H1 (cell line): ENCODE data around the gene FAM222B. TPM values are rescaled to one million over a fixed set of nuclear protein-coding genes. Genes with fewer than 3 reads are reported as not detected.
A peak's percentile ranks its signal among the peaks of the same experiment; 100 is the strongest.

ENCODE experiments used
- ASH2L ChIP-seq: fragments of 200-600, 300-600 bp; sonication (generic); IDR thresholded peaks from one replicate; pipeline ENCODE4 v1.7.1; 2017; ENCODE audit warnings: low read length
- BACH1 ChIP-seq: IDR thresholded peaks from 2 replicates; pipeline ENCODE4 v1.6.1; 2012; ENCODE audit warnings: low read length, improper control_type of control experiment
- BCL11A ChIP-seq, 2 experiments: IDR thresholded peaks; one replicate each; pipeline ENCODE4 v1.6.1; 2011; ENCODE audit warnings: low read depth in 2 of 2, low read length in 2 of 2, mild to moderate bottlenecking in 2 of 2
- BRCA1 ChIP-seq: IDR thresholded peaks from 2 replicates; pipeline ENCODE4 v1.6.1; 2012; ENCODE audit warnings: low read depth, low read length, improper control_type of control experiment
- CBX8 ChIP-seq: fragments of 300-800, 300-1000 bp; sonication (generic); IDR thresholded peaks from 2 replicates; pipeline ENCODE4 v1.7.1; 2016; ENCODE audit warnings: low read depth, low read length, borderline replicate concordance
- CEBPB ChIP-seq: IDR thresholded peaks from 2 replicates; pipeline ENCODE4 v1.6.1; 2012; ENCODE audit warnings: low read depth, low read length
- CTCF ChIP-seq, 3 experiments: IDR thresholded peaks; 1 replicate in 2 of 3; 2 replicates in 1 of 3; pipeline versions ENCODE4 v1.5.1 to v1.6.1; 2011; ENCODE audit warnings: low read length in 3 of 3, mild to moderate bottlenecking in 3 of 3, inconsistent platforms in 2 of 3, low read depth in 1 of 3, moderate library complexity in 1 of 3; ENCODE audit not compliant: insufficient read depth in 1 of 3; ENCODE audit errors: control extremely low read depth in 1 of 3
- E2F6 ChIP-seq: IDR thresholded peaks from 2 replicates; pipeline ENCODE4 v1.6.1; 2012; ENCODE audit warnings: inconsistent platforms
- EZH2 ChIP-seq: fragments of 200-600 bp; sonication (generic); IDR thresholded peaks from 2 replicates; pipeline ENCODE4 v1.7.1; 2012; ENCODE audit warnings: low read depth, mild to moderate bottlenecking, moderate library complexity, low read length, inconsistent platforms; ENCODE audit not compliant: severe bottlenecking
- GABPA ChIP-seq: IDR thresholded peaks from 2 replicates; pipeline ENCODE4 v1.6.1; 2011; ENCODE audit warnings: mild to moderate bottlenecking, low read length, moderate library complexity, borderline replicate concordance; ENCODE audit not compliant: insufficient read depth
- HDAC2 ChIP-seq, 2 experiments: fragments of 300-600 bp in 1 of 2; sonication (generic) in 1 of 2; IDR thresholded peaks; 2 replicates each; pipeline ENCODE4 v1.6.1; 2011 to 2012; ENCODE audit warnings: low read depth in 2 of 2, low read length in 2 of 2, mild to moderate bottlenecking in 2 of 2, moderate library complexity in 2 of 2, borderline replicate concordance in 1 of 2, inconsistent platforms in 1 of 2
- JUND ChIP-seq: IDR thresholded peaks from 2 replicates; pipeline ENCODE4 v1.6.1; 2011; ENCODE audit warnings: mild to moderate bottlenecking, improper control_type of control experiment, low read length
- KDM1A ChIP-seq: fragments of 200-600, 300-600 bp; sonication (generic); IDR thresholded peaks from 2 replicates; pipeline ENCODE4 v1.7.1; 2016; ENCODE audit warnings: mild to moderate bottlenecking, low read length, borderline replicate concordance
- MAX ChIP-seq: IDR thresholded peaks from 2 replicates; pipeline ENCODE4 v1.6.1; 2012; ENCODE audit warnings: inconsistent platforms
- NANOG ChIP-seq: IDR thresholded peaks from 2 replicates; pipeline ENCODE4 v1.6.1; 2011; ENCODE audit warnings: low read length, low read depth, mild to moderate bottlenecking, inconsistent platforms; ENCODE audit not compliant: insufficient read depth, poor library complexity, severe bottlenecking
- POLR2A ChIP-seq, 2 experiments: IDR thresholded peaks; 1 replicate in 1 of 2; 2 replicates in 1 of 2; pipeline ENCODE4 v1.6.1; 2011; ENCODE audit warnings: low read depth in 2 of 2, low read length in 2 of 2, mild to moderate bottlenecking in 2 of 2; ENCODE audit errors: control extremely low read depth in 1 of 2
- RNF2 ChIP-seq: fragments of 200-900, 300-1000 bp; sonication (generic); IDR thresholded peaks from 2 replicates; pipeline ENCODE4 v1.7.1; 2016; ENCODE audit warnings: borderline replicate concordance, low read depth, mild to moderate bottlenecking, antibody characterized with exemption, low read length; ENCODE audit not compliant: poor library complexity, severe bottlenecking; ENCODE audit errors: missing control alignments
- SRF ChIP-seq: IDR thresholded peaks from 2 replicates; pipeline ENCODE4 v1.6.1; 2011; ENCODE audit warnings: mild to moderate bottlenecking, low read depth, low read length, moderate library complexity
- TEAD4 ChIP-seq: IDR thresholded peaks from 2 replicates; pipeline ENCODE4 v1.6.1; 2012; ENCODE audit warnings: low read depth, low read length, inconsistent platforms, mixed read lengths
- YY1 ChIP-seq: IDR thresholded peaks from 2 replicates; pipeline ENCODE4 v1.6.1; 2011; ENCODE audit warnings: low read depth, mild to moderate bottlenecking, low read length
- polyA plus RNA-seq, 7 experiments: library from polyadenylated mRNA; depleted of rRNA in 3 of 7; stranded (reverse) in 5 of 7; unstranded in 2 of 7; fragments of >200 nt in 5 of 7; fragments of 200-250 nt in 2 of 7; gene quantifications; 1 replicate in 5 of 7; 2 replicates in 1 of 7; 4 replicates in 1 of 7; pipeline versions ENCODE4 v1.2.1 to v1.2.3, GENCODE V29; 2011 to 2013; ENCODE audit warnings: missing spikeins in 2 of 7, mixed read lengths in 2 of 7
- total RNA-seq: library from RNA; stranded (reverse); fragmentation: NEBNext Ultra II Directional; extraction: Animal tissue kit (Norgen Biotek cat#: 25700); gene quantifications from 2 replicates; pipeline ENCODE4 v1.2.1, GENCODE V29; 2021

The FAM222B gene
- total and polyA plus RNA-seq, 2 of the 8 experiments (the other 6 are each of a cell fraction or from before 2014, with no cell fraction given), result 42.1 to 81.7 TPM

- TF ChIP-seq JUND (peak; percentile 90), SRF (no peak), BRCA1 (no peak), CTCF (IDR thresholded peaks at IDR 0.05; ENCODE audit: control extremely low read depth in 1 of 3, insufficient read depth in 1 of 3, low read depth in 1 of 3, low read length in 3 of 3) (peak; percentile 42 to 63 (median 61)), RNF2 (no peak), BCL11A (IDR thresholded peaks at IDR 0.05; ENCODE audit: low read depth in 2 of 2, low read length in 2 of 2) (no peak), MAX (no peak; the same call in 1 of the 2 replicates), GABPA (no peak), POLR2A (IDR thresholded peaks at IDR 0.05; ENCODE audit: control extremely low read depth in 1 of 2, low read depth in 2 of 2, low read length in 2 of 2) (peak; percentile 48 to 78), ASH2L (peak; percentile 83), E2F6 (peak; percentile 48), EZH2 (no peak), BACH1 (peak; percentile 53; the same call in 1 of the 2 replicates), KDM1A (no peak), TEAD4 (peak; percentile 74), YY1 (peak; percentile 69; the same call in 1 of the 2 replicates), CEBPB (no peak), CBX8 (no peak), NANOG (no peak), HDAC2 (IDR thresholded peaks at IDR 0.05; ENCODE audit: borderline replicate concordance in 1 of 2, low read depth in 2 of 2, low read length in 2 of 2) (peak; percentile 22 to 77; a peak in 2 of 4 replicates)
Observed at GRCh38 chr17:28717578-28718332, 124.8 kb downstream of the FAM222B start, which contains the start of gene RAB34 (continued).
